HepG2 (cell line): Measurements from ENCODE around the gene FEM1C. TPM values are rescaled to one million over a fixed set of nuclear protein-coding genes. Genes with fewer than 3 reads are reported as not detected.

Source experiments
- IRF2 ChIP-seq: IDR thresholded peaks from 2 replicates; pipeline ENCODE4 v1.6.1; 2018; ENCODE audit warnings: missing genetic modification reagents, missing compliant biosample characterization
- PAXIP1 ChIP-seq: sonication (generic); formaldehyde crosslinking; conservative IDR thresholded peaks from 2 replicates; pipeline ENCODE4 v1.4.0; 2020; ENCODE audit warnings: mild to moderate bottlenecking, missing genetic modification reagents, moderate library complexity
- ZNF24 ChIP-seq: fragments of 450-650 bp; IDR thresholded peaks from 2 replicates; pipeline ENCODE4 v1.6.1; 2017; ENCODE audit warnings: antibody characterized with exemption, mild to moderate bottlenecking
- ZNF326 ChIP-seq: sonication (generic); formaldehyde crosslinking; IDR thresholded peaks from 2 replicates; pipeline ENCODE4 v1.4.0; 2020; ENCODE audit warnings: missing genetic modification reagents, borderline replicate concordance
- ZNF772 ChIP-seq: sonication (generic); formaldehyde crosslinking; IDR thresholded peaks from 2 replicates; pipeline ENCODE4 v1.5.0; 2020; ENCODE audit warnings: mild to moderate bottlenecking, missing genetic modification reagents
- ZNF891 ChIP-seq: sonication (generic); formaldehyde crosslinking; IDR thresholded peaks from 2 replicates; pipeline ENCODE4 v1.5.0; 2020; ENCODE audit warnings: mild to moderate bottlenecking, missing genetic modification reagents
- ZSCAN20 ChIP-seq: sonication (generic); formaldehyde crosslinking; IDR thresholded peaks from 2 replicates; pipeline ENCODE4 v1.4.0; 2020; ENCODE audit warnings: missing genetic modification reagents, mild to moderate bottlenecking, borderline replicate concordance
- ZZZ3 ChIP-seq: sonication (generic); formaldehyde crosslinking; IDR thresholded peaks from 2 replicates; pipeline ENCODE4 v1.4.0; 2020; ENCODE audit warnings: missing genetic modification reagents, mild to moderate bottlenecking, borderline replicate concordance
- polyA plus RNA-seq, 8 experiments: library from polyadenylated mRNA; depleted of rRNA in 3 of 8; stranded (reverse) in 7 of 8; unstranded in 1 of 8; fragments of >200 nt; fragmentation: Illumina TruSeq in 4 of 8; extraction: Trizol in 4 of 8; gene quantifications; 2 replicates each; pipeline versions ENCODE4 v1.2.1 to v1.2.3, GENCODE V29; 2011 to 2016; ENCODE audit warnings: low read depth in 4 of 8, missing spikeins in 1 of 8, mixed read lengths in 1 of 8; ENCODE audit not compliant: insufficient read depth in 1 of 8
- total RNA-seq, 5 experiments: library from RNA; depleted of rRNA; stranded (reverse); fragments of >200 nt; fragmentation: Illumina TruSeq; extraction: Trizol; gene quantifications; 2 replicates each; pipeline ENCODE4 v1.2.3, GENCODE V29; 2016; ENCODE audit warnings: low read depth in 1 of 5
- TF ChIP-seq, protein P1 (sequence below): sonication (generic); formaldehyde crosslinking; IDR thresholded peaks from 2 replicates; pipeline ENCODE4 v1.4.0; 2020; ENCODE audit warnings: missing genetic modification reagents, borderline replicate concordance
- TF ChIP-seq, protein P2 (sequence below), 2 experiments: sonication (generic) in 1 of 2; formaldehyde crosslinking in 1 of 2; IDR thresholded peaks; 2 replicates each; pipeline versions ENCODE4 v1.5.1 to v1.6.1; 2011 to 2020; ENCODE audit warnings: borderline replicate concordance in 1 of 2, low read depth in 1 of 2, low read length in 1 of 2, mild to moderate bottlenecking in 1 of 2, missing genetic modification reagents in 1 of 2, moderate library complexity in 1 of 2
- TF ChIP-seq, protein P3 (sequence below): sonication (generic); formaldehyde crosslinking; IDR thresholded peaks from 2 replicates; pipeline ENCODE4 v1.4.0; 2020; ENCODE audit warnings: missing genetic modification reagents, borderline replicate concordance
- TF ChIP-seq, protein P4 (sequence below): sonication (generic); formaldehyde crosslinking; IDR thresholded peaks from 2 replicates; pipeline ENCODE4 v1.4.0; 2020; ENCODE audit warnings: missing genetic modification reagents, borderline replicate concordance

The FEM1C gene
- total and polyA plus RNA-seq, 2 of the 13 experiments (the other 11 are each of a cell fraction or from before 2014, with no cell fraction given), result 5.5 to 8.3 TPM

GRCh38 chr5:115543365-115544042, 1.1 kb downstream of the FEM1C start (continued):
- TF ChIP-seq, protein P1, sequence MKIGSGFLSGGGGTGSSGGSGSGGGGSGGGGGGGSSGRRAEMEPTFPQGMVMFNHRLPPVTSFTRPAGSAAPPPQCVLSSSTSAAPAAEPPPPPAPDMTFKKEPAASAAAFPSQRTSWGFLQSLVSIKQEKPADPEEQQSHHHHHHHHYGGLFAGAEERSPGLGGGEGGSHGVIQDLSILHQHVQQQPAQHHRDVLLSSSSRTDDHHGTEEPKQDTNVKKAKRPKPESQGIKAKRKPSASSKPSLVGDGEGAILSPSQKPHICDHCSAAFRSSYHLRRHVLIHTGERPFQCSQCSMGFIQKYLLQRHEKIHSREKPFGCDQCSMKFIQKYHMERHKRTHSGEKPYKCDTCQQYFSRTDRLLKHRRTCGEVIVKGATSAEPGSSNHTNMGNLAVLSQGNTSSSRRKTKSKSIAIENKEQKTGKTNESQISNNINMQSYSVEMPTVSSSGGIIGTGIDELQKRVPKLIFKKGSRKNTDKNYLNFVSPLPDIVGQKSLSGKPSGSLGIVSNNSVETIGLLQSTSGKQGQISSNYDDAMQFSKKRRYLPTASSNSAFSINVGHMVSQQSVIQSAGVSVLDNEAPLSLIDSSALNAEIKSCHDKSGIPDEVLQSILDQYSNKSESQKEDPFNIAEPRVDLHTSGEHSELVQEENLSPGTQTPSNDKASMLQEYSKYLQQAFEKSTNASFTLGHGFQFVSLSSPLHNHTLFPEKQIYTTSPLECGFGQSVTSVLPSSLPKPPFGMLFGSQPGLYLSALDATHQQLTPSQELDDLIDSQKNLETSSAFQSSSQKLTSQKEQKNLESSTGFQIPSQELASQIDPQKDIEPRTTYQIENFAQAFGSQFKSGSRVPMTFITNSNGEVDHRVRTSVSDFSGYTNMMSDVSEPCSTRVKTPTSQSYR (CRISPR knock-in tag), result no peak
- TF ChIP-seq, protein P2, sequence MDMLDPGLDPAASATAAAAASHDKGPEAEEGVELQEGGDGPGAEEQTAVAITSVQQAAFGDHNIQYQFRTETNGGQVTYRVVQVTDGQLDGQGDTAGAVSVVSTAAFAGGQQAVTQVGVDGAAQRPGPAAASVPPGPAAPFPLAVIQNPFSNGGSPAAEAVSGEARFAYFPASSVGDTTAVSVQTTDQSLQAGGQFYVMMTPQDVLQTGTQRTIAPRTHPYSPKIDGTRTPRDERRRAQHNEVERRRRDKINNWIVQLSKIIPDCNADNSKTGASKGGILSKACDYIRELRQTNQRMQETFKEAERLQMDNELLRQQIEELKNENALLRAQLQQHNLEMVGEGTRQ (IDR thresholded peaks at IDR 0.05; ENCODE audit: low read depth, low read length), result no peak
- TF ChIP-seq, protein P2 (CRISPR knock-in tag; IDR thresholded peaks at IDR 0.05; ENCODE audit: borderline replicate concordance), result no peak
- TF ChIP-seq PAXIP1 (peak; percentile 49), ZSCAN20 (CRISPR knock-in tag) (0 out of 2 replicates have a peak, but pooled peaks have one; percentile 34), ZZZ3 (no peak), ZNF326 (CRISPR knock-in tag) (no peak), ZNF891 (CRISPR knock-in tag) (no peak), ZNF772 (CRISPR knock-in tag) (no peak), IRF2 (CRISPR knock-in tag) (peak; percentile 43; the same call in 1 of the 2 replicates), ZNF24 (no peak)
- TF ChIP-seq, protein P3, sequence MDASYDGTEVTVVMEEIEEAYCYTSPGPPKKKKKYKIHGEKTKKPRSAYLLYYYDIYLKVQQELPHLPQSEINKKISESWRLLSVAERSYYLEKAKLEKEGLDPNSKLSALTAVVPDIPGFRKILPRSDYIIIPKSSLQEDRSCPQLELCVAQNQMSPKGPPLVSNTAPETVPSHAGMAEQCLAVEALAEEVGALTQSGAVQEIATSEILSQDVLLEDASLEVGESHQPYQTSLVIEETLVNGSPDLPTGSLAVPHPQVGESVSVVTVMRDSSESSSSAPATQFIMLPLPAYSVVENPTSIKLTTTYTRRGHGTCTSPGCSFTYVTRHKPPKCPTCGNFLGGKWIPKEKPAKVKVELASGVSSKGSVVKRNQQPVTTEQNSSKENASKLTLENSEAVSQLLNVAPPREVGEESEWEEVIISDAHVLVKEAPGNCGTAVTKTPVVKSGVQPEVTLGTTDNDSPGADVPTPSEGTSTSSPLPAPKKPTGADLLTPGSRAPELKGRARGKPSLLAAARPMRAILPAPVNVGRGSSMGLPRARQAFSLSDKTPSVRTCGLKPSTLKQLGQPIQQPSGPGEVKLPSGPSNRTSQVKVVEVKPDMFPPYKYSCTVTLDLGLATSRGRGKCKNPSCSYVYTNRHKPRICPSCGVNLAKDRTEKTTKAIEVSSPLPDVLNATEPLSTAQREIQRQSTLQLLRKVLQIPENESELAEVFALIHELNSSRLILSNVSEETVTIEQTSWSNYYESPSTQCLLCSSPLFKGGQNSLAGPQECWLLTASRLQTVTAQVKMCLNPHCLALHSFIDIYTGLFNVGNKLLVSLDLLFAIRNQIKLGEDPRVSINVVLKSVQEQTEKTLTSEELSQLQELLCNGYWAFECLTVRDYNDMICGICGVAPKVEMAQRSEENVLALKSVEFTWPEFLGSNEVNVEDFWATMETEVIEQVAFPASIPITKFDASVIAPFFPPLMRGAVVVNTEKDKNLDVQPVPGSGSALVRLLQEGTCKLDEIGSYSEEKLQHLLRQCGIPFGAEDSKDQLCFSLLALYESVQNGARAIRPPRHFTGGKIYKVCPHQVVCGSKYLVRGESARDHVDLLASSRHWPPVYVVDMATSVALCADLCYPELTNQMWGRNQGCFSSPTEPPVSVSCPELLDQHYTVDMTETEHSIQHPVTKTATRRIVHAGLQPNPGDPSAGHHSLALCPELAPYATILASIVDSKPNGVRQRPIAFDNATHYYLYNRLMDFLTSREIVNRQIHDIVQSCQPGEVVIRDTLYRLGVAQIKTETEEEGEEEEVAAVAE (CRISPR knock-in tag), result no peak
- TF ChIP-seq, protein P4, sequence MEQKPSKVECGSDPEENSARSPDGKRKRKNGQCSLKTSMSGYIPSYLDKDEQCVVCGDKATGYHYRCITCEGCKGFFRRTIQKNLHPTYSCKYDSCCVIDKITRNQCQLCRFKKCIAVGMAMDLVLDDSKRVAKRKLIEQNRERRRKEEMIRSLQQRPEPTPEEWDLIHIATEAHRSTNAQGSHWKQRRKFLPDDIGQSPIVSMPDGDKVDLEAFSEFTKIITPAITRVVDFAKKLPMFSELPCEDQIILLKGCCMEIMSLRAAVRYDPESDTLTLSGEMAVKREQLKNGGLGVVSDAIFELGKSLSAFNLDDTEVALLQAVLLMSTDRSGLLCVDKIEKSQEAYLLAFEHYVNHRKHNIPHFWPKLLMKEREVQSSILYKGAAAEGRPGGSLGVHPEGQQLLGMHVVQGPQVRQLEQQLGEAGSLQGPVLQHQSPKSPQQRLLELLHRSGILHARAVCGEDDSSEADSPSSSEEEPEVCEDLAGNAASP (CRISPR knock-in tag), result peak; percentile 13; the same call in 1 of the 2 replicates
